Hepatocyte (in vitro differentiated cells): ENCODE measurements around the gene EPHB4. TPM values are rescaled to one million over a fixed set of nuclear protein-coding genes. Genes with fewer than 3 reads are reported as not detected.
"Not testable (repeated sequence)": the region's sequence is repeated elsewhere in the genome, so short reads cannot be mapped to it uniquely, and the experiment has no call there.

Source experiments
- DNase-seq: peaks from one replicate; pipeline ENCODE4 v3.0.0-alpha.2; 2016; ENCODE audit warnings: low spot score
- H2AFZ ChIP-seq: fragments of 200-600 bp; sonication (generic); 2 replicates; pipeline ENCODE4 v1.6.0; 2016; ENCODE audit warnings: antibody characterized with exemption, mild to moderate bottlenecking
- H3K27ac ChIP-seq: fragments of 200-600 bp; sonication (generic); 2 replicates; pipeline ENCODE4 v1.5.1; 2016; ENCODE audit warnings: mild to moderate bottlenecking
- H3K27me3 ChIP-seq: fragments of 200-600 bp; sonication (generic); 2 replicates; pipeline ENCODE4 v1.6.1; 2016
- H3K36me3 ChIP-seq: fragments of 200-600 bp; sonication (generic); replicated peaks from 2 replicates; pipeline ENCODE4 v1.5.1; 2016; ENCODE audit warnings: low read depth; ENCODE audit not compliant: insufficient read depth
- H3K4me1 ChIP-seq: fragments of 200-600 bp; sonication (generic); 2 replicates; pipeline ENCODE4 v1.5.1; 2016; ENCODE audit warnings: mild to moderate bottlenecking, moderate library complexity; ENCODE audit not compliant: insufficient read depth
- H3K4me2 ChIP-seq: fragments of 200-600 bp; sonication (generic); 2 replicates; pipeline ENCODE4 v1.6.0; 2016
- H3K4me3 ChIP-seq: fragments of 200-600 bp; sonication (generic); 2 replicates; pipeline ENCODE4 v1.5.1; 2016; ENCODE audit warnings: mild to moderate bottlenecking
- H3K79me2 ChIP-seq: fragments of 200-600 bp; sonication (generic); 2 replicates; pipeline ENCODE4 v1.6.0; 2017; ENCODE audit warnings: mild to moderate bottlenecking
- H3K9me2 ChIP-seq: fragments of 200-600 bp; sonication (generic); replicated peaks from 2 replicates; pipeline ENCODE4 v1.6.0; 2017; ENCODE audit warnings: mild to moderate bottlenecking; ENCODE audit not compliant: insufficient read depth
- H3K9me3 ChIP-seq: fragments of 200-600 bp; sonication (generic); 2 replicates; pipeline ENCODE4 v1.5.1; 2016; ENCODE audit warnings: low read depth, mild to moderate bottlenecking
- H4K20me1 ChIP-seq: fragments of 200-600 bp; sonication (generic); 2 replicates; pipeline ENCODE4 v1.6.0; 2016; ENCODE audit warnings: mild to moderate bottlenecking; ENCODE audit not compliant: insufficient read depth, poor library complexity, severe bottlenecking
- EZH2 ChIP-seq: fragments of 200-600 bp; sonication (generic); IDR thresholded peaks from 2 replicates; pipeline ENCODE4 v1.6.1; 2016; ENCODE audit warnings: antibody characterized with exemption, mild to moderate bottlenecking, borderline replicate concordance
- EZH2phosphoT487 ChIP-seq: fragments of 200-600 bp; sonication (generic); IDR thresholded peaks from one replicate; pipeline ENCODE4 v1.6.1; 2018; ENCODE audit warnings: antibody characterized with exemption, mild to moderate bottlenecking, low read depth, moderate library complexity; ENCODE audit not compliant: unreplicated experiment, severe bottlenecking
- WGBS: methylation state at CpG from one replicate; pipeline ENCODE4 v1.1.6; 2016; ENCODE audit warnings: low lambda C conversion rate; ENCODE audit errors: missing lambda C conversion rate; 5-methylcytosine and 5-hydroxymethylcytosine counted together
- polyA plus RNA-seq: library from polyadenylated mRNA; unstranded; fragments of >200 nt; fragmentation: Nextera tagmentation; extraction: Ambion mirVana; gene quantifications from 2 replicates; pipeline ENCODE4 v1.2.1, GENCODE V29; 2016
- total RNA-seq: library from RNA; depleted of rRNA; stranded (reverse); fragments of >200 nt; gene quantifications from 2 replicates; pipeline ENCODE4 v1.2.3, GENCODE V29; 2014
- TF ChIP-seq, protein P1 (sequence below): fragments of 200-600 bp; sonication (generic); IDR thresholded peaks from 2 replicates; pipeline ENCODE4 v1.5.1; 2016; ENCODE audit warnings: antibody characterized with exemption, mild to moderate bottlenecking; ENCODE audit not compliant: poor library complexity

EPHB4 gene
- total and polyA plus RNA-seq, 2 experiments from 2014 or later = 51.6 to 61.1 TPM

DNA sequence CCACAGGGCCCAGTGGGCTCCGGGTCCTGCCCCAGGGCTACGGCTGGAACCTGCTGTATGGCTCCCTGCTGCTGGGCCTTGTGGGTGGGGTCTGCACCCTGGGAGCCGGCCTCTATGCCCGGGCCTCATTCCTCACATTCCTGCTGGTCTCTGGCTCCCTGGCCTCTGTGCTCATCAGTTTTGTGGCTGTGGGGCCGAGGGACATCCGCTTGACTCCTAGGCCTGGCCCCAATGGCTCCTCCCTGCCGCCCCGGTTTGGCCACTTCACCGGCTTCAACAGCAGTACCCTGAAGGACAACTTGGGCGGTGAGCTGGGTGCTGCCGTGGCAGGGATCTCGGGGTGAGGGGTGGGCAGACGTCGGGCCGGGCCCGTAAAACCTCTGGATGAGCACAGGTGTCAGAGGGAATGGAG lies 29.6 kb upstream of the EPHB4 start:
- Histone ChIP-seq H4K20me1 (no peaks in the 10 kb centered on the region), H3K9me2 (no peaks in the 10 kb centered on the region), H3K9me3 (no peaks in the 10 kb centered on the region), H3K27me3 (no peaks in the 10 kb centered on the region), H3K79me2 (peaks cover 18% of the 10 kb centered on the region), H3K4me2 (no peak overlapping the region), H2AFZ (no peak overlapping the region), H3K36me3 (no peaks in the 10 kb centered on the region), H3K4me3 (no peak overlapping the region), H3K27ac (no peak overlapping the region), H3K4me1 (no peaks in the 10 kb centered on the region)
- TF ChIP-seq, protein P1, sequence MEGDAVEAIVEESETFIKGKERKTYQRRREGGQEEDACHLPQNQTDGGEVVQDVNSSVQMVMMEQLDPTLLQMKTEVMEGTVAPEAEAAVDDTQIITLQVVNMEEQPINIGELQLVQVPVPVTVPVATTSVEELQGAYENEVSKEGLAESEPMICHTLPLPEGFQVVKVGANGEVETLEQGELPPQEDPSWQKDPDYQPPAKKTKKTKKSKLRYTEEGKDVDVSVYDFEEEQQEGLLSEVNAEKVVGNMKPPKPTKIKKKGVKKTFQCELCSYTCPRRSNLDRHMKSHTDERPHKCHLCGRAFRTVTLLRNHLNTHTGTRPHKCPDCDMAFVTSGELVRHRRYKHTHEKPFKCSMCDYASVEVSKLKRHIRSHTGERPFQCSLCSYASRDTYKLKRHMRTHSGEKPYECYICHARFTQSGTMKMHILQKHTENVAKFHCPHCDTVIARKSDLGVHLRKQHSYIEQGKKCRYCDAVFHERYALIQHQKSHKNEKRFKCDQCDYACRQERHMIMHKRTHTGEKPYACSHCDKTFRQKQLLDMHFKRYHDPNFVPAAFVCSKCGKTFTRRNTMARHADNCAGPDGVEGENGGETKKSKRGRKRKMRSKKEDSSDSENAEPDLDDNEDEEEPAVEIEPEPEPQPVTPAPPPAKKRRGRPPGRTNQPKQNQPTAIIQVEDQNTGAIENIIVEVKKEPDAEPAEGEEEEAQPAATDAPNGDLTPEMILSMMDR = no peak
- TF ChIP-seq EZH2 (no peak), EZH2phosphoT487 (no peak)
- WGBS = 69% methylated on average over 16 of the region's 16 CpGs
- DNase-seq = no peak

DNA sequence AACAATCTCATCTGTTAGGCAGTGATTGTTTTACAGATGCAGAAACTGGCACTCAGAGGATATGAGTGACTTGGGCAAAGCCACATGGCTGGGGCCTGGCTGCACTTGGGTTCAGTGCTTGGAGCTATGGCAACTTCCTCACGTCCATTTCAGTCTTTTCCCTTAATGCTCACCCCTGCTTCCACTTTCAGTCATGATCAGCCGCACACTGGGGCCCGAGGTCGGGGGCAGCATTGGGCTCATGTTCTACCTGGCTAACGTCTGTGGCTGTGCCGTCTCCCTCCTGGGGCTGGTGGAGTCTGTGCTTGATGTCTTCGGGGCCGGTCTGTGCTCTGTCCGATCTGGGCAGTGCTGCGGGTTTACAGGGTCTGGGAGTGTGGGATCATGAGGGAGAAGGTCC lies 28.2 kb upstream of the EPHB4 start:
- Histone ChIP-seq H3K27me3 (no peaks in the 10 kb centered on the region), H3K9me2 (no peaks in the 10 kb centered on the region), H3K4me1 (no peaks in the 10 kb centered on the region), H3K27ac (no peak overlapping the region), H2AFZ (no peak overlapping the region), H4K20me1 (no peaks in the 10 kb centered on the region), H3K36me3 (no peaks in the 10 kb centered on the region), H3K9me3 (no peaks in the 10 kb centered on the region), H3K4me3 (no peak overlapping the region), H3K79me2 (peaks cover 18% of the 10 kb centered on the region), H3K4me2 (no peak overlapping the region)
- TF ChIP-seq, protein P1 = no peak
- TF ChIP-seq EZH2 (no peak), EZH2phosphoT487 (no peak)
- DNase-seq = no peak
- WGBS = 94% methylated on average over 10 of the region's 10 CpGs

DNA sequence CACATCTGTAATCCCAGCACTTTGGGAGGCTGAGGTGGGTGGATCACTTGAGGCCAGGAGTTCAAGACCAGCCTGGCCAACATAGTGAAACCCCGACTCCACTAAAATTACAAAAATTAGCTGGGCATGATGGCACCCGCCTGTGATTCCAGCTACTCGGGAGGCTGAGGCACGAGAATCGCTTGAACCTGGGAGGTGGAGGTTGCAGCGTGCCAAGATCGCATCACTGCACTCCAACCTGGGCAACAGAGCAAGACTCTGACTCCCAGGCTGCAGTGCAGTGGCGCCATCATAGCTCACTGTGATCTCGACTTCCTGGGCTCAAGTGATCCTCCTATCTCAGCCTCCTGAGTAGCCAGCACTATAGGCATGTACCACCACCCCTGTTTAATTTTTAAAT lies 27.6 kb upstream of the EPHB4 start:
- H3K4me1 ChIP-seq, H3K9me2 ChIP-seq, H3K4me2 ChIP-seq, H2AFZ ChIP-seq, H4K20me1 ChIP-seq, DNase-seq, H3K27me3 ChIP-seq, H3K4me3 ChIP-seq, H3K27ac ChIP-seq, H3K9me3 ChIP-seq, H3K36me3 ChIP-seq: not testable (repeated sequence)
- WGBS = 98% methylated on average over 9 of the region's 9 CpGs
- H3K79me2 ChIP-seq = peaks cover 18% of the 10 kb centered on the region

DNA sequence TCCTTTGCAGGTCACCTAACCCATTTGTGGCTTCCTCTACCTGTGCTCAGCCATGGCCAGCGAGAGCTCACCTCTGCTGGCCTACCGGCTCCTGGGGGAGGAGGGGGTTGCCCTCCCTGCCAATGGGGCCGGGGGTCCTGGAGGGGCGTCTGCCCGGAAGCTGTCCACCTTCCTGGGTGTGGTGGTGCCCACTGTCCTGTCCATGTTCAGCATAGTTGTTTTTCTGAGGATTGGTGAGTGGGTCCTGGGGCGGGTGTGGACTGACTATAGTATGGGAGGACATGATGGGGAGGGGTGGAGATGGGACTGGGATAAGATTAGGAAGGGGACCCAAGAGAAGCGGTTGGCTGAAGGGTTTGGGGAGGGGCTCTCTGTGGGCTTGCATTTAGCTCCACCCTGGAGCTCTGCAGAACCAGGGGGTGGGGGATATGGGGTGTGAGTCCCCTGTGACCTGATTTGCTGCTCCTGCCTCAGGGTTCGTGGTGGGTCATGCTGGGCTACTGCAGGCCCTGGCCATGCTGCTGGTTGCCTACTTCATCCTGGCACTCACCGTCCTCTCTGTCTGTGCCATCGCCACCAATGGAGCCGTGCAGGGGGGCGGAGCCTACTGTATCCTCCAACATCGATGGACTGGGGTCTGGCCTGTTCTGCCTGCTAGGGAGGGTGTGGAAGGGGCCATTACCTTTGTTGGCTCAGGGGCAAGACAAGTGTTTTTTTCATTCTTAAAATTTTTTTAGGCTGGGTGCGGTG lies 27.0 kb upstream of the EPHB4 start:
- TF ChIP-seq EZH2 (no peak), EZH2phosphoT487 (no peak)
- TF ChIP-seq, protein P1 = no peak
- Histone ChIP-seq H2AFZ (no peak overlapping the region), H3K9me2 (no peaks in the 10 kb centered on the region), H3K36me3 (no peaks in the 10 kb centered on the region), H4K20me1 (no peaks in the 10 kb centered on the region), H3K27me3 (no peaks in the 10 kb centered on the region), H3K4me2 (no peak overlapping the region), H3K79me2 (peaks cover 18% of the 10 kb centered on the region), H3K9me3 (no peaks in the 10 kb centered on the region), H3K4me3 (no peak overlapping the region), H3K27ac (no peak overlapping the region), H3K4me1 (no peaks in the 10 kb centered on the region)
- 94% methylated on average over 14 of the region's 14 CpGs for WGBS
- DNase-seq = no peak
